ENCODE data around the gene ADCY2. TPM values are rescaled to one million over a fixed set of nuclear protein-coding genes. Genes with fewer than 3 reads are reported as not detected.

ADCY2 gene
- total RNA-seq, 4 donors from 2014 or later, result 5.7 to 18.5 (median 7.8) TPM

DNA sequence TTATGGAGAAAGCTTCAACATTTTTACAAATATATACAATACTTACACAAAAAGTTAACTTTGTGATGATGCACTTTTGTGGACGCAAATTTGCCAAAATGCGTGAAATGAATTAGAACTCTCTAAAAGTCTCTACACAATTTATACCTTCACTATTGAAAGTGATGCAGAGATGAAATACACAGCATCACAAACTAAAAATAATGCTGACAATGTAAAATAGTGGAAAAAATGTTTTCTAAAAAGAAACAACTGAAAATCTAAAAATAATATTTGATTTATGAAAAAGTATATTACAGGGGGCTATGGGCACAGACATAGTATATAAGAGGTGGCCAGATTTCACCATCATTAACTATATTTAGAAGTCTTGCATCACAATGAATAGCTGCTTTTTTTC, 188.8 kb downstream of the ADCY2 start:
- TF ChIP-seq, protein P1, sequence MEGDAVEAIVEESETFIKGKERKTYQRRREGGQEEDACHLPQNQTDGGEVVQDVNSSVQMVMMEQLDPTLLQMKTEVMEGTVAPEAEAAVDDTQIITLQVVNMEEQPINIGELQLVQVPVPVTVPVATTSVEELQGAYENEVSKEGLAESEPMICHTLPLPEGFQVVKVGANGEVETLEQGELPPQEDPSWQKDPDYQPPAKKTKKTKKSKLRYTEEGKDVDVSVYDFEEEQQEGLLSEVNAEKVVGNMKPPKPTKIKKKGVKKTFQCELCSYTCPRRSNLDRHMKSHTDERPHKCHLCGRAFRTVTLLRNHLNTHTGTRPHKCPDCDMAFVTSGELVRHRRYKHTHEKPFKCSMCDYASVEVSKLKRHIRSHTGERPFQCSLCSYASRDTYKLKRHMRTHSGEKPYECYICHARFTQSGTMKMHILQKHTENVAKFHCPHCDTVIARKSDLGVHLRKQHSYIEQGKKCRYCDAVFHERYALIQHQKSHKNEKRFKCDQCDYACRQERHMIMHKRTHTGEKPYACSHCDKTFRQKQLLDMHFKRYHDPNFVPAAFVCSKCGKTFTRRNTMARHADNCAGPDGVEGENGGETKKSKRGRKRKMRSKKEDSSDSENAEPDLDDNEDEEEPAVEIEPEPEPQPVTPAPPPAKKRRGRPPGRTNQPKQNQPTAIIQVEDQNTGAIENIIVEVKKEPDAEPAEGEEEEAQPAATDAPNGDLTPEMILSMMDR (IDR thresholded peaks at IDR 0.05; ENCODE audit: low read depth), result no peak

DNA sequence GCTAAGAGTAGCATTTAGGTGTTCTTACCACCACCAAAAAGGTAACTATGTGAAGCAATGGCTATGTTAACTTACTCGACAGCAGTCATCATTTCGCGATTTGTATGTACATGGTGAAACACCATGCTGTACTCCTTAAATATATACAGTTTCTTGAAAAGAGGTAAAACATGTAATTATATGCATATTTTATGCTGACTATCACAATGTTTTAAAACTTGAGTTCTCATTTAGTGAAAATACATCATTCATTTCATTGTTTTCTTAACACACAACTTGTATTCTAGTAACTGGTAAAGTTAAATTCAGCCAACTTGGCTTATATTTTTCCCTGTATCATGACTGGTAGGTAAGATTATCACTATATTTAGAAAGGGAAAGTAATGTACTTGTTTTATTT, 189.9 kb downstream of the ADCY2 start:
- TF ChIP-seq, protein P1 (IDR thresholded peaks at IDR 0.05; ENCODE audit: low read depth), result no peak

GRCh38 chr5:7586480-7586879, 190.5 kb downstream of the ADCY2 start:
- TF ChIP-seq, protein P1 (IDR thresholded peaks at IDR 0.05; ENCODE audit: low read depth), result no peak

DNA sequence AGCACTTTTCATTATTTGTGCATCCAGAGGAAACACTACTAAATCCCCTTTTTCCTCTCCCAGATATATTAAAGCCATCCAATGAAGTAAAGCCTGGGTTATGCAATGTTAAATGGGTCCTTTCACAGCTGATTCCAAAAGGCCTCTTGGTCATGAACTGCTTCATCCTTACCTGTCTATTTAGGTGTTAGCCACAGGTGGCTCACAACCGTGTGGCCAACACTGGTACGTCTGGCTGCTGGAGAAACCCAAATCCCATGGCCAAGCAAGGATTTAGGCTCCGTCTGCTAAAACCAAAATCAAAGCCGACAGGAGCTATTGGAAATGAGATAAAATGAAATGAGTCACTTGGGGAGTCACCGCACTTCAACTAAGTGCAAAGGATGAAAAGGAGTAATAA, 193.9 kb downstream of the ADCY2 start:
- TF ChIP-seq, protein P1 (IDR thresholded peaks at IDR 0.05; ENCODE audit: low read depth), result no peak

- TF ChIP-seq, protein P1 (IDR thresholded peaks at IDR 0.05; ENCODE audit: low read depth), result no peak
These were observed 197.0 kb downstream of the ADCY2 start for GRCh38 chr5:7592910-7593309.

DNA sequence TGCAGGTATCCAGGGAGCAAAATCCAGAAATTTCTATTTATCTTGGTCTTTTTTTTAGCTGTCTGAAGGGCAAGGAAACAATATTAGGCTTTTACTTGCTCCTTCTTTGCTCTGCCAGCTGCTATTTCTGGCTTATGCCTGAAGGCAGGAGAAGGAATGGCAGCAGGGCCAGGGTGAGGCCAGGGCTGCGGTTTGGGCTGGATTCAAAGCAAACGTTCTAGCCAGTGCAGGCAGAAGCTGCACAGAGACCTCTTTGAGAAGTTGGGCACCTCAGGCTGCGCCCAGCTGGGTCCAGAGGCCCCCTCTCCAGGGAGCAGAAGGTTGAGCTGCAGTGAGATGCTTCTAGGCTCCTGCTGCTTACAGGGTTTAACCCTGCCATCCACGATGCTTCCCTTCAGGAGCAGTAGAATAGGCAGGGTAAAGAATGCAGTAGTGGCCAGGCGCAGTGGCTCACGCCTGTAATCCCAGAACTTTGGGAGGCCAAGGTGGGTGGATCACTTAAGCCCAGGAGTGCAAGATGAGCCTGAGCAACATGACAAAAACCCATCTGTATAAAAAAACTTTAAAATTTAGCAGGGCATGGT, 201.2 kb downstream of the ADCY2 start:
- TF ChIP-seq, protein P1 (IDR thresholded peaks at IDR 0.05; ENCODE audit: low read depth), result no peak

DNA sequence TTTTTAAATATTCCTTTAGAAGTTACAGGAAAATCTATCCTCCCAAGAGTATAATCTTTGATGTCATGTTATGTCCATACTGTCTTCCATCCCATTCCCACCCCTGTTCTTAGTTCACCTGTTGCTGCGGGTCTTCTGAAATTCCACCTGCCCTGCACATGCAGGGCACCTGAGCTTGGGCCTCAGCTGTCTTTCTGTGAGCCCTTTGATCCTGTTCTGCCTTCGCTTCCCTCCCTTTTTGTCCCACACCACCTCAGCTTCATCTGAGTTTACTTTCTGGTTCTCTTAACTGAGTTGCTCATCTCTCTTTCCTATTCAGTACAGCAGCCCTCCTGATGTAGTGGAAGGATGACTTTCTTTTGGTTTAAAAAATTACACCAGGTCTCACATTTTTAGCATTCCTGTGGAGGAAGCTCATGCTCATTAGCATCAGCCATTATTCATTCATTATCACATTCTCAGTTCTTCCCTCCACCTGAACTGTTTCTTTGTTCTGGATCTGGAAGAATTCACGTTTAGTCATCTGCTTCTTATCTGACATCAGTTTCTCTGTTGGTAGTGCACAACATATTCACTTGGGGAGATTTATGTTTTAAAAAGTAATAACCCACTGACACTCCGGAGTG, 211.0 kb downstream of the ADCY2 start:
- TF ChIP-seq, protein P1 (IDR thresholded peaks at IDR 0.05; ENCODE audit: low read depth), result no peak
